Pancreas (tissue), 10 donors: ENCODE data around the gene TBC1D7. TPM values are rescaled to one million over a fixed set of nuclear protein-coding genes. Genes with fewer than 3 reads are reported as not detected.

Source experiments
- ATAC-seq, 4 donors: fragments of 200-7000 bp; cut with Tn5 transposase; one replicate each; pipeline versions ENCODE4 v1.8.0 to v1.9.1; 2020; ENCODE audit warnings: mild to moderate bottlenecking in 4 of 4, moderate library complexity in 4 of 4
- DNase-seq, 6 donors: peaks; one replicate each; pipeline ENCODE4 v3.0.0-alpha.2; 2020
- FAIRE-seq: peaks from 2 replicates; lab custom pipeline; 2012; peaks lifted over from hg19 to GRCh38; lab: Jason Lieb, UNC
- H3K27ac ChIP-seq, 4 donors: fragments of 200-600 bp; sonication (generic); 1 replicate in 3 of 4; 2 replicates in 1 of 4; pipeline versions ENCODE4 v1.5.0 to v1.8.0; 2020
- H3K27me3 ChIP-seq, 4 donors: fragments of 200-600 bp; one replicate each; pipeline ENCODE4 v1.8.0; 2021
- H3K36me3 ChIP-seq, 3 donors: fragments of 200-600 bp; sonication (generic) in 1 of 3; one replicate each; pipeline versions ENCODE4 v1.5.0 to v1.8.0; 2020 to 2021
- H3K4me1 ChIP-seq, 3 donors: fragments of 200-600 bp; one replicate each; pipeline ENCODE4 v1.8.0; 2021
- H3K4me3 ChIP-seq, 4 donors: fragments of 200-600 bp; sonication (generic) in 2 of 4; one replicate each; pipeline versions ENCODE4 v1.5.0 to v1.8.0; 2020 to 2021
- H3K9me3 ChIP-seq, 4 donors: fragments of 200-600 bp; one replicate each; pipeline ENCODE4 v1.8.0; 2021
- WGBS, 2 donors: extraction: QIAGEN DNeasy Blood & Tissue Kit; methylation state at CpG; one replicate each; pipeline ENCODE4 v1.1.7; 2013; 5-methylcytosine and 5-hydroxymethylcytosine counted together
- intact Hi-C, 3 donors: fragments of 100-400 bp; cut with DNase I; formaldehyde crosslinking; loops; one replicate each; pipeline versions ENCODE4 v1.11.1 to v1.14.2; 2022
- polyA plus RNA-seq, 2 donors: library from polyadenylated mRNA; stranded (reverse); fragments of 200-250 nt; gene quantifications; one replicate each; pipeline ENCODE4 v1.2.3, GENCODE V29; 2013
- total RNA-seq, 6 donors: library from RNA; stranded (reverse); fragmentation: NEBNext Ultra II Directional in 4 of 6; extraction: Animal tissue kit (Norgen Biotek cat#: 25700) in 4 of 6; gene quantifications; one replicate each; pipeline versions ENCODE4 v1.2.1 to v1.2.4, GENCODE V29; 2021 to 2023
- TF ChIP-seq, protein P1 (sequence below), 4 donors: fragments of 200-600 bp; sonication (generic) in 3 of 4; IDR thresholded peaks; one replicate each; pipeline versions ENCODE4 v1.5.0 to v1.8.0; 2021; ENCODE audit warnings: antibody characterized with exemption in 4 of 4
- donor health status: healthy with polysubstance abuse.
- donor health status: DM: no; HTN: no; CAD: no; lungs with moderate emphysema.
- donor health status: DM: no; HTN: no; CAD: no.
- donor health status: control.
- donor health status: control.
- donor health status: Bipolar disorder and iron deficiency.
- donor health status: DM: yes; HTN: yes; CAD: no.
- donor health status: DM: no; HTN: no; CAD: no.
- donor health status: DM: no; HTN: no; CAD: no.
- donor health status: DM: yes; HTN: yes; CAD: no.

Gene TBC1D7
- total and polyA plus RNA-seq, 8 donors, result 3.3 to 8.4 (median 6.7) TPM

DNA sequence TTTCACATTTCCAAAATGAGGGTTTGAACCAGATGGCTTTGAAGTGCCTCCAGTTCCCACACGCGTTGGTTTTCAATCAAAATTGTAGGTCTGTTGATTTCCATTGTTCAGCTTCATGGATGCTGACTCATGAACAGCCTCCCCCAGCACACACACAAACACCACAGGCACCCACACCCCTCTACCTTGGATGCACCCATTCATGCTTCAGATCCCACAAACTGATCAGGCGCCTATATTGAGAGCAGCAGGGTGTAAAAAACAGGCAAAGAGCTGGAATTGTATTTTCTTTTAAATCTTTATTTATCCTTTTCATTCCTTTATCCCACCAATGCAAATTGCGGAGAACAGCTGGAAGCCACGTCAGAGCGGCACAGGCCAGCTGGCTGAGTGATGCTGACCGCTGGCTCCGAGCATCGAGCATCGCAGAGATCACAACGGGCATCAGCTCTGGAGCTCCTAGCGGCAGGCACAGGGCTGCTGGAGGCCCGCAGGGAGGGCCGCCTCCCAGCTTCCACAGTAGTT is 29.3 kb upstream of the TBC1D7 start:
- no peaks in the 10 kb centered on the region for H3K4me1 ChIP-seq
- H3K4me3 ChIP-seq, result no peak overlapping the region
- DNase-seq (no peak), FAIRE-seq (no peak), ATAC-seq (no peak)
- intact Hi-C loops, result no loop called here
- no peak overlapping the region for H3K27ac ChIP-seq
- TF ChIP-seq, protein P1, sequence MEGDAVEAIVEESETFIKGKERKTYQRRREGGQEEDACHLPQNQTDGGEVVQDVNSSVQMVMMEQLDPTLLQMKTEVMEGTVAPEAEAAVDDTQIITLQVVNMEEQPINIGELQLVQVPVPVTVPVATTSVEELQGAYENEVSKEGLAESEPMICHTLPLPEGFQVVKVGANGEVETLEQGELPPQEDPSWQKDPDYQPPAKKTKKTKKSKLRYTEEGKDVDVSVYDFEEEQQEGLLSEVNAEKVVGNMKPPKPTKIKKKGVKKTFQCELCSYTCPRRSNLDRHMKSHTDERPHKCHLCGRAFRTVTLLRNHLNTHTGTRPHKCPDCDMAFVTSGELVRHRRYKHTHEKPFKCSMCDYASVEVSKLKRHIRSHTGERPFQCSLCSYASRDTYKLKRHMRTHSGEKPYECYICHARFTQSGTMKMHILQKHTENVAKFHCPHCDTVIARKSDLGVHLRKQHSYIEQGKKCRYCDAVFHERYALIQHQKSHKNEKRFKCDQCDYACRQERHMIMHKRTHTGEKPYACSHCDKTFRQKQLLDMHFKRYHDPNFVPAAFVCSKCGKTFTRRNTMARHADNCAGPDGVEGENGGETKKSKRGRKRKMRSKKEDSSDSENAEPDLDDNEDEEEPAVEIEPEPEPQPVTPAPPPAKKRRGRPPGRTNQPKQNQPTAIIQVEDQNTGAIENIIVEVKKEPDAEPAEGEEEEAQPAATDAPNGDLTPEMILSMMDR (IDR thresholded peaks at IDR 0.05), result no peak
- no peaks in the 10 kb centered on the region for H3K9me3 ChIP-seq
- H3K36me3 ChIP-seq, result no peaks in the 10 kb centered on the region
- WGBS, 2 donors, result 88 to 90% methylated on average over 14 of the region's 14 CpGs
- H3K27me3 ChIP-seq, result no peaks in the 10 kb centered on the region

DNA sequence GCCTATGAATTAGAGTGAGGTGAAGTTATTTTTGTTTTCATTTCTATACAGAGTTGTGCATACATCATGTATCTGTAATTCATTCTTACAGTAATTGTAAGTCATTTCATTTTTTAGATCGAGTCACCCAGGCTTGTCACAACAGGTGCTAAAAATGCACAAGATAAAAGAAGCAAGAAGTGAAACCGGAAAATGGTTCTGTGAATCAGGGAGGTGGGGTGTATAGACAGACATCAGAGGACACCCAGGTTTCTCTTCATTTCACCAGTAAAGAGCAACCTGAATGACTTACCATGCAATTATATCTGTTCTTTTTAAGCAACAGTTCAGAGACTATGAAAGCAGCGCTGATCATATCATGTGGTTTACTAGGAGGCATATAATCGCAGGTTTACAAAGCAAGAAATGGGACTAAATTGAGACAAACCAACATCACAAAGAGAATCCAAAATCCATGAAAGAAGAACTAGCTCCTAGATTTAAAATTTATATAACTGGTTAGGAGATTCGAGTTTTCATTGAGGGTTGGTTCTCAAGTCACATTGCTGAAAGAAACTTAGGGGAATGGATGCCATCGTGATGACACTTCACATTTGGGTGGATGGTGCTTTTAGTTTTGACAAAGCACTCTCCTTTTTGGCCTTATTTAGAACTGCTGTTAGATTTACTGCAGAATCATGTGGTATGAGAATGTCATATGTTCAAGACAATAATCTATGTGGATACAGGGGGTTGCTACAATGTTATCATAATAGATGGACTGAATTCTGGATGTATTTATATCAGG is 27.9 kb upstream of the TBC1D7 start:
- Histone ChIP-seq H3K4me3 (no peak overlapping the region), H3K4me1 (no peaks in the 10 kb centered on the region), H3K27ac (no peak overlapping the region), H3K36me3 (no peaks in the 10 kb centered on the region), H3K27me3 (no peaks in the 10 kb centered on the region), H3K9me3 (no peaks in the 10 kb centered on the region)
- FAIRE-seq (no peak), DNase-seq (no peak), ATAC-seq (no peak)
- 76 to 79% methylated on average over 6 of the region's 6 CpGs for WGBS, 2 donors
- intact Hi-C loops, result no loop called here
- TF ChIP-seq, protein P1 (IDR thresholded peaks at IDR 0.05), result no peak

DNA sequence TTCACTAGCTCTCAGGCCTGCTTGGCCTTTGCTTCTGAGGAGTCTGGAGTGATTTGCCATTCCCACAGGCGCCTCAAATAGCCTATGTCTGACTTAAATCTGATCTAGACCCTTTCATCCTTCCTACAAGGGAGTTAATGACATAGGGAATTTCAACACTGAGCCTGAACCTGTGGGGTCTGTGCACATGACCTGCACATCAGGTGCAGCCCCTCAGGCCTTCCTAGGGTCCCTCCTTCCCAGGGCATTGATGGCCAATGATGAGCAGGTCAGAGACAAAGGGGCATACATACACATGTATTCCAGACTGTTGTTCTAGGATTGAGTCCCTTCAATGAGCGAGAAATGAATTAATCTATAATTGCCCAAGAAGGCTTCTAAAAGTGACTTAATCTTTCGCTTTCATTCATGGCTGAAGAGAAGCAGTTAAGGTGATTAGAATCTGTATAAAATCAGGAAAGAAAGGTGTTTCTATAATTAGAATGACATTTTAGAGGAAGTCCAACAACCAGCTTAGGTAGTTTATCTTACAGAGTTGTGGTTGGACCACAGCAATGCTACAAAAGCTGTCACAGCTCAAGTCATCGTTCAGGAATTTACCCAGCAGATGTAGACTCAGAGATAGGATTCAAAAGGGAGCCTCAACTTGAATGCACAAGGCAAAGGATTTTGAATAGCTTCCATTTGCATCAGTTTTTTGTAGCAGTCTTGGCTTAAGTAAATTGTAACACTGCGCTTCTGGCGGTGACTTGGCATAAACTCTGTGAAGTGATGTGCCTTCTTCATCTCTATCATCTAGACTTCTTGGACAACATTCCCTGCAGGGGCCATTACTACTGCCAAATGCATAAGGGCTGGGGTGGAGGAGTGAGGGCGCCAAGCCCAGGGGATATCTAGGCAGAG is 27.0 kb upstream of the TBC1D7 start:
- H3K4me3 ChIP-seq, result no peak overlapping the region
- H3K9me3 ChIP-seq, result no peaks in the 10 kb centered on the region
- WGBS, 2 donors, result 76 to 78% methylated on average over 7 of the region's 7 CpGs
- ATAC-seq (peak in 3 of 4 donors; percentile 39 to 86 (median 76)), FAIRE-seq (no peak), DNase-seq (no peak)
- no peaks in the 10 kb centered on the region for H3K36me3 ChIP-seq
- intact Hi-C loops, result no loop called here
- peak overlapping the region in 1 of 4 donors; percentile 4 for H3K27ac ChIP-seq
- H3K27me3 ChIP-seq, result no peaks in the 10 kb centered on the region
- H3K4me1 ChIP-seq, result no peaks in the 10 kb centered on the region
- TF ChIP-seq, protein P1 (IDR thresholded peaks at IDR 0.05), result no peak

DNA sequence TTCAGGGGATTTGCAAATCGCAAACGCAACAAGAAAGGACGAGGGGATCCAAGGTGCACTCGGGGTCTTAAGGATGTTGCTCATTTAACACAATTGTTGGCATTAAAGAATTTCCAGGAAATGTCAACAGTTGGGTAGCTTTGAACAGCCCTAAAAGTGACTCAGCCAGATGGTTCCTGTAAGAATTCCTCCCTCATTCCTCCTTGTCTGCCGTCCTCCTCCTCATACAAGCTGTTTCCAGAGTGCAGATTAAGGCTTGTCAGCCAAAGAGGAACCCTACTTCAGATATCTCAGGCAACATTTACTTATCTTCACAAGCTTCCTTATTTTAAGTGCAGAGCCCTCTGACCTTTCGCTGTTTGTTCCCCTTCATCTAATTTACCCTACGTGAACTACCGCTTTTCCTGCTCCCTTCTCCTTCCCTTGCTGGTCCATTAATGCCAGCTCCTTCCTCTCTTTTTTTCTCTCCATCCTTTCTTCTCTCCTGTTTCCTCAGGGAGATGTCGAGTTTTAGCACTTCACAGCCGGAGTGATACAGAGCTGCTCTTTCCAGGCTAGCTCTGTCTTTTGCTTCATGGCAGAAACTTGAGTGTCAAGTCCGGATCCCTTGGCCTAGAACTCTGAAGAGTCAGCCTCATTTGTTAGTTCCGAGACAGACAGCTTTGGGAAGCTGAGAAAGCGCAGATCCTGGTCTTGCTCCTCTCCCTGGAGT is 26.1 kb upstream of the TBC1D7 start:
- DNase-seq, result no peak
- no peaks in the 10 kb centered on the region for H3K9me3 ChIP-seq
- H3K4me3 ChIP-seq, result no peak overlapping the region
- intact Hi-C loops, result no loop called here
- peak in 2 of 4 donors; percentile 33 to 61 for ATAC-seq
- no peaks in the 10 kb centered on the region for H3K4me1 ChIP-seq
- H3K27ac ChIP-seq, result peak overlapping the region in 1 of 4 donors; percentile 4
- whole genome bisulfite sequencing, 2 donors, result 80% methylated on average over 13 of the region's 13 CpGs
- H3K27me3 ChIP-seq, result no peaks in the 10 kb centered on the region
- TF ChIP-seq, protein P1 (IDR thresholded peaks at IDR 0.05), result no peak
- H3K36me3 ChIP-seq, result no peaks in the 10 kb centered on the region
- no peak for FAIRE-seq
